Epithelial cell of prostate (primary cell): Measurements from ENCODE around the gene NR5A1.

Source experiments
- DNase-seq: peaks from one replicate; pipeline ENCODE4 v3.0.0-alpha.2; 2011; ENCODE audit warnings: low read depth, low spot score
- H3K27ac ChIP-seq: fragments of 450-650 bp; 2 replicates; pipeline ENCODE4 v1.5.1; 2017; ENCODE audit warnings: mild to moderate bottlenecking

Gene NR5A1

DNA sequence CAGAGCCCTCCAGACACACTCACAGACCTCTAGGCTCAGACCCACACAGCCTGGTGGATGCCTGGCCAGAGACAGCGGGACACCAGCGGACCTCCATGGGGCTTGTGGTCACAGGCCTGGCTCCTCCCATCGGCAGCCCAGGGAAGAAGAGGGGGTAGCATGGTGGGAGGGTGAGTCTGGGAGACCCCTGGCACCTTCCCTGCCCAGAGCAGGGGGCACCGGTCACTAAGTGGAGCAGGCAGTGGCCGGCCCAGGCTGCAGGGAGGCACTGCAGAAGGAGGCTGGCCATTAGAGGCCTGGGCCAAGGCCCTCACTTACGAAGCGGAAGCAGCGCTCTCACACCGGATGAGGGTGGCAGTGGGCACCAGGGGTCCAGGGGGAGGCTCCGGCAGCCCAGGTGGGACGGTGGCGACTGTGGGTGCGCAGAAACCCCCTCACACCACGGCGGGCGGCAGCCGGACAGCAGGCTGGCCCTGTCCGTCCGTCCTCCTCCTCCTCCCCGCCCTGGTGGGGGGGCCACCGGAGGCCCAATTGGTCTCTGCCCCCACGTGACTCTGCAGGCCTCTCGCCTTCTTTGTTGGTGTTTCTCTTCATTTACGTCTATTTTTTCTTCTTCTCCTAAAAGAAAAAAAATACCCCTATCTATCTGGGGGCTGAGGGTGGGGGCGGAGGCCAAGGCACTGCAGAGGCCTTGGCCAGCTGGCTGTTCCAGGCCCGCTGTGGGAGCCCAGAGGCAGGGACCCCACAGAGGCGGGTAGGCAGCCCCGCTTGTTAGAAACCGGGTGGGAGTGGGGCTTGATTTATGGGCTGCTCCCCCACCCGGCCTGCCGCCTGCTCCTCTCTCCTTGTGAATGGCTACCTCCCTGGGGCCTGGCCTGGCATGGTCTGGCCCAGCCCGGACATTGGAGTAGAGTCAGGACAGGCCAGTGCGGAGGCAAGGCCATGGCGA is at the start of gene NR5A1:
Gene NR5A1 (minus strand): TSS at position 469 of the 949 bp plus-strand sequence. CDS start 4,004 bp downstream, outside the sequence.
- no peak within 1 kb of the TSS for H3K27ac ChIP-seq
- no peak for DNase-seq

- no peak for DNase-seq
- no peak overlapping the region for H3K27ac ChIP-seq
Measured at GRCh38 chr9:124555043-124555442, 47.8 kb upstream of the NR5A1 start.

DNA sequence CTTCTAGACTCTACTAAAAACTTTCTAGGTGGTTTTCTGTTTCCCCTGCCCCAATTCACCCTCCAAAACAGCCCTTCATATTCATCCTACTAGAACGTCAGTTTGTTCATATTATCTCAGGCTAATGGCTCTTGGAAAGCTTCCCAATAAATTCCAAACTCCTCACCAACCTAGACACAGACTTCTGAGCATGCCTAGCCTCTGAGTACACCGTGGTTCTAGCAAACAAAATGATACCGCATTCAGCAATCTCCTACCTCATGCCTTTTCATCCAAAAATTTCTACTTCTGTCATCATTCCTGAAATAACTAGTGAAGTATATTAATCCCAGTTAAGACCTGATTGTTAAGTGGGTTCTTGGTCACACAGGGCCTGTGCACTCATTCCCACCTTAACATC is 46.5 kb upstream of the NR5A1 start:
- DNase-seq: no peak
- no peak overlapping the region for H3K27ac ChIP-seq

DNA sequence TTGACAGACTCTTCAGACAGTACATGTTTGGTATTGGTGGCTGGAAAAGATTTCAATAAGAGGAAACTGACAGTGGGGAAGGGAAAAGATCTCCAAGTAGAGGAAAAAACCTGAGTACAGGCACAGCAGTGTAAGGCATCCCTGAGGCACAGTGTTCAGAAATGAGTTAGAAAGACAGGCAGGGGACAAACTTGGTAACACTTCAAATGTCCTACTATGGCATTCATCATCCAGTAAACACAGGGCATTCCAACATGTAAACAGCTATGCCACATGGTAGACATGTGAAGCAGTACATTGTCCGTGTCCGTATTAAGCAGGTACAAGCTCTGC is 45.0 kb upstream of the NR5A1 start:
- no peak for DNase-seq
- H3K27ac ChIP-seq: peak overlapping the region; percentile 50

DNA sequence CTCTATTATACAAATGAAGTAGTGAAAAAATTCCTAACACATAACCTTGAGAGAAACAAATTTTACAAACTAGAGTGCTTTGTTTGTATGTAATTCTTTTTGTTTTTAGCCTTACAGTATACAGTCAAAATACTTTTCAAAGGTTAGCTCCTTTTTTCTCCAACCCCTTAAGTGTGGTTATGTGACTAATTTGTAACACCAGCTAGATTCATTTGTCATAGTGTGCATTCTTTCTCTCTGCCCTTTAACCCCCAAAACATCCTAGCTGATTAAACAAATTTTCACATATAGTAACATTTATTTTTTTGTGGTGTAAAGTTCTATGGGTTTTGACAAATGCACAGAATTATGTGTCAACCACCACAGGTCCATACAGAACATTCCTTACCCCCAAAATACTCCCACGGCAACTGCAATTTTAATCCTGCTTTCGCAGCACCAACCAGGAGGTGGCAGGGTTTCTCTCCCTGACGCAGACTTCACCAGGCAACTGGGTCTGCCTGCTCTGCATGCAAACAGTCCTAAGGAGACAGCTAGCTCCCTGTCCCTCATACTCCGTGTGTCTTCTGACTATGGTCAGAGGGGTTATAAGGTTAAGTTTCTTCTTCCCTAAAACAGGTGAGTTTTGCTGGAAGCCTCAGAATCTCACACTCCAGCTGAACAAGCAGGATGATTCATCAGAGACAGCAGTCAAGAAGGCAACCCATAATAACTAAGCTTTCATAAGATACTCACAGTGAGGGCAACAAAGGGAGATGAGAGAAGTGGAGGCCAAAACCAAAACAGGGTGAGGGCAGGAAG is 44.5 kb upstream of the NR5A1 start:
- peak overlapping the region; percentile 50 for H3K27ac ChIP-seq
- no peak for DNase-seq

GRCh38 chr9:124550072-124550471 is 42.9 kb upstream of the NR5A1 start:
- DNase-seq: no peak
- H3K27ac ChIP-seq: no peak overlapping the region

- no peak for DNase-seq
- no peak overlapping the region for H3K27ac ChIP-seq
Measured at GRCh38 chr9:124549016-124549415, 41.8 kb upstream of the NR5A1 start.

GRCh38 chr9:124544535-124544934 is 37.3 kb upstream of the NR5A1 start:
- DNase-seq: no peak
- H3K27ac ChIP-seq: no peak overlapping the region

DNA sequence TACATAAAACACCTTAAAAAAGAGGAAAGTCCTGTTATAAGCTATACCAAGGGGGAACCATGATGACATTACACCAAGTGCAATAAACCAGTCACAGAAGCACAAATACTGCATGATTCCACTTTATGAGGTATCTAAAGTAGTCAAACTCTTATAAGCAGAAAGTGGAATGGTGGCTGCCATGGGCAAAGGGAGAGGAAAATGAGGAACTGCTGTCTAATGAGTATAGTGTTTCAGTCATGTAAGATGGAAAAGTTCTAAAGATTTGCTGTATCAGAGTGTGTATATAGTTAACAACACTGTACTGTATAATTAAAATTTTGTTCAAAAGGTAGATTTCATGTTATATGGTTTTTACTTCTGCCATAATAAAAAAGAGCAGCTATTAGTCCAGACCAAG is 34.6 kb upstream of the NR5A1 start:
- H3K27ac ChIP-seq: no peak overlapping the region
- no peak for DNase-seq

GRCh38 chr9:124537926-124538325 is 30.7 kb upstream of the NR5A1 start:
- H3K27ac ChIP-seq: no peak overlapping the region
- no peak for DNase-seq

GRCh38 chr9:124535846-124536245 is 28.6 kb upstream of the NR5A1 start:
- no peak overlapping the region for H3K27ac ChIP-seq
- DNase-seq: no peak

DNA sequence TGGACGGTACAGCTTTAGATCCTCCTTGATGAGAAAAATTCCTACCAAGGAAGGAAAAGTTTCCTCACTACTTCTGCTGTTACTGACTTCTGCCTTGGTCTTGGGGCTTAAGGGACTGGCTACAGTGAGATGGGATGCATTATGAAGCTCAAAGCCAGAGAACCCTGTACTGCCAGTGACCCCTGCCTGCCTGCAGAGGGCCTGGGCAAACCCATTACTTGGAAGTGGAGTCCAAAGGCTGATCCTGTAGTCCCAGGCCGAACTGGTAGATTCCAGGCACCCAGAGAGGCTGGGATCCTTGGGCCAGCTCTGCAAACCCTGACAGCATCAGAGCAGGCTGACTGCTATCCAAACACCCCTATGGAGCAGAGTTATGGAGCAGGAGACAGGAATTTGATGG is 25.7 kb upstream of the NR5A1 start:
- DNase-seq: no peak
- H3K27ac ChIP-seq: no peak overlapping the region

GRCh38 chr9:124531115-124531514 is 23.9 kb upstream of the NR5A1 start:
- no peak for DNase-seq
- H3K27ac ChIP-seq: no peak overlapping the region

DNA sequence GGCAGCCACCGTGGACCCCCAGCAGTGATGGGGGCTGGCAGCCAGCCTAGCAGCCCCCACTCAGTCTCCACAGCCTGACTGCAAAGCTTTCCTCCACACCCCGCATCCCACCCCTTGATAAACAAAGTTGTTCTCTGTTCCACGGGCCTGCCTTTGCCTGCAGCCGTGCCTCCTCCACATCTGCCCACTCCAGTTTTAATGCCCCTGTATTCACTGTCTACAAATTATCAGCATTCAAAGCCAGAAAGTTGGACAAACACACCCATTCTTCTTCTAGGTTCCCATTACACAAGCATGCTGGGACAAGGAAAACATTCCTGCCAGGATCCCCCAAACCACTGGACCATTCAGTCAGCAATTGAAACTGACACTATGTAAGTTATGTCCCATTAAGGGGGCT is 23.0 kb upstream of the NR5A1 start:
- DNase-seq: no peak
- no peak overlapping the region for H3K27ac ChIP-seq

DNA sequence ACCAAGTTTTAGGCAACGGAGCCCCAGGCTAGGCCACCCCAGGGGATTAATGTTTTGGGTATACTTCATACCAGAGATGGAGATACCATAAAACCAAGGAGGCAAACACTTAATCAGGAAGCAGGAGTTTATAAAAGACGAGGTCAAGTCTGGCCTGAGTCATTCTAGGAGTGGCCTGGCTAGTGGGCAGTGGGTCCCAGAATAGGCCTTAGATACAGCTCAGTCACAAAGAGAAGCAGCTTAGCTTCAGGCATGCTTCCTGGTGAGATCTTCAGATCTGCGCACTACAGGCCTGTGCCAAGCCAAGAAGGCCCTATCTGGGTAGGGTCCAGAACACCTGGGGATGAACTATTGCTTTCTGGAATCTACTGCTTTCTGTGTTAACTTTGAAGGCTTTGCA is 20.6 kb upstream of the NR5A1 start:
- DNase-seq: no peak
- H3K27ac ChIP-seq: no peak overlapping the region

GRCh38 chr9:124526174-124526573 is 19.0 kb upstream of the NR5A1 start:
- H3K27ac ChIP-seq: no peak overlapping the region
- DNase-seq: no peak

DNA sequence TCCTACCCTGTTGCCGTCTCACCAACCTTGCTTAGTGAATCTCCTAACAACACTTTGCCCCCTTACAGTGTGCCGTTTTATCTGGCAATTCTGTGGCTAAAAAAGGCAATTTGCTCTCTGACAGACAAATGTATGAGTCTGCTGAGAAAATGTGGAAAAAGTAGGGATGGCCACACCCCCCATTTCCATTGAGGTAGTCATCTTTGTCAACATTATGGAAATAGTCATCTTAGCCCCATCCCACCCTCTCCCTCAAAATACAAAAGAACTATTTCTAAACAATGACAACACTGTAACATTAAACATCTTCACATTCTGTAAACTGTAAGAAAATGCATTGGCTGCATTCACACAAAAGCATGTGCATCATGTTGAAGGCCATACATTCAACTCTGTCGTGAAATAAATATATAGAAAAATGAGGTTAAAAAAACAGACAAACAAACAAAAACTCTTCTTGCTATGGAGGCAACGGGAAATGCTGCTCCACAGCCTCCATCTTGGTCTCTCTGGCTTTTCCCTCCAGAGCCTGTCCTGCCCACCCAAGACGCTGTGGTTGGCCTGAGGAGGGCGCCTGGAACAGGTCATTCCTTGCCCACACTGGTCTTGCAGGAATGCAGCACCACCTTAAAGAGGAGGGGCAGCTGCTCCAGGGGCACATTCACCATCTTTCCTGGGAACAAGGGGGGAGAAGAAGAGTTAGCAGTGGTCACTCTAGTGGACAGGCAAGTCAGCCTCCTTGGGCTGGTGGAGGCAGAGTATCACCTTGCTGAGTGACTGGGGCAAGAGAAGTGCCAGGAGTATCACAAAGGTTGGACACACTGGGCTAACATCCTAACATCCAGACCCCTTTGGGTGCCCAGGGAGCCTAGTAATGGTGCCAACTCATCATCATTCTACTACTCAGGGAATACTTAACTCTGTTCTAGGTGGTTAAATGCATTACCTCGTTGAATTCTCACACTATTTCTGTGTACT is 15.2 kb upstream of the NR5A1 start:
- H3K27ac ChIP-seq: no peak overlapping the region
- no peak for DNase-seq

DNA sequence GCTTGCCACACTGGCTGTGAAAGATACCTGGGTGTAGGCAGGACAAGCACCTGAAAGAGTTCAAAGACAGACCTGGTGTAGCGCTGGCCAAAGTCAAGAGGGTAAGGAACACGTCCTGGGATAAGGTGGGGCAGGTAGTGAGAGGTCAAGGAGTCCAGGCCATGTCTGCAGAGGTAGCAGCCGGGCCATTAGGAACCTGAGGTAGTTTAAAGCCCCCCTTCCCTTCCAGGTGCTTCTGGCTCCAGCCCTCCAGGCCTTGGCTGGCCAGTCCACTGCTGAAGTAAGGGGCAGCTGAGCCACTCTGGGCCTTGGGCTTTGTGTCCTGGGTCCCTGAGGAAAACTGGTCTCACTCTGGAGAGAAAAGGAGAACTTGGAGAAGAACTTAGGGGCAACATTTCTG is 13.9 kb upstream of the NR5A1 start:
- no peak for DNase-seq
- H3K27ac ChIP-seq: no peak overlapping the region

- no peak overlapping the region for H3K27ac ChIP-seq
- no peak for DNase-seq
Measured at GRCh38 chr9:124520206-124520596, 13.0 kb upstream of the NR5A1 start.

DNA sequence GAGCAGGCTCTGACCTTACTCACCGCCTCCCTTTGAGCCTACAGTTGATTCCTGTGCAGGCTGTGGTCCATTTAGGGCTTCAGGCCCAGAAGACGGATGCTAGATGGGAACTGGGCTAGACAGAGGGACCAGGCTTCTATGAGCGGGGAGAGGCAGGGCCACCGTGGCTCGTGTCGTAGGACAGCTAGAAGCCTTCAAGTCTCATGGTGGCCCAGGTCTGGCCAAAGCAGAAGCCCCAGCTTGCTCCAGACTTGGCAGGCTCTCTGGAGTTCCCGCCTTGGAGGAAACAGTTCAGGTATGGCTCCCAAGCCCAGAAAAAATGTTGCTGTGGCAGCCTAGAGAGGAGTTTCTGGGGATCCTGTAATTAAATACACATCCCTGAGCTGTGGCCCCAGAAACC is 10.9 kb upstream of the NR5A1 start:
- DNase-seq: no peak

More for the DNA sequence above, 10.9 kb upstream of the NR5A1 start:
- no peak overlapping the region for H3K27ac ChIP-seq
